Calu3 (cell line): ENCODE data around the gene RGL2. TPM values are rescaled to one million over a fixed set of nuclear protein-coding genes. Genes with fewer than 3 reads are reported as not detected.

Experiments
- BruUV-seq: library from RNA; stranded (reverse); fragments of 400-500 nt; replicated peaks from 2 replicates; lab custom pipeline; 2021; lab: Mats Ljungman, UMichigan
- CTCF ChIA-PET: fragments of 300-600 bp; sonication (Branson Sonifier 250); formaldehyde crosslinking; loops from one replicate; lab custom pipeline; 2022; ENCODE audit warnings: antibody characterized with exemption; lab: Charles Lee
- DNase-seq: peaks from one replicate; pipeline ENCODE4 v3.0.0; 2022
- H3K27ac Mint-ChIP-seq: one replicate; pipeline ENCODE4 v1.8.0; 2022; ENCODE audit warnings: mixed read lengths; ENCODE audit not compliant: unreplicated experiment
- H3K27me3 Mint-ChIP-seq: one replicate; pipeline ENCODE4 v1.8.0; 2022; ENCODE audit warnings: mixed read lengths; ENCODE audit not compliant: unreplicated experiment
- H3K36me3 Mint-ChIP-seq: one replicate; pipeline ENCODE4 v1.8.0; 2022; ENCODE audit warnings: mild to moderate bottlenecking, moderate library complexity, mixed read lengths; ENCODE audit not compliant: insufficient read depth, unreplicated experiment
- H3K4me1 Mint-ChIP-seq: one replicate; pipeline ENCODE4 v1.8.0; 2022; ENCODE audit warnings: mild to moderate bottlenecking, low read depth, mixed read lengths; ENCODE audit not compliant: unreplicated experiment
- H3K4me3 Mint-ChIP-seq: one replicate; pipeline ENCODE4 v1.8.0; 2022; ENCODE audit warnings: mild to moderate bottlenecking, low read depth, moderate library complexity, mixed read lengths; ENCODE audit not compliant: unreplicated experiment
- H3K9me3 Mint-ChIP-seq: one replicate; pipeline ENCODE4 v1.8.0; 2022; ENCODE audit warnings: low read depth, mixed read lengths; ENCODE audit not compliant: unreplicated experiment
- intact Hi-C: fragments of 100-400 bp; cut with micrococcal nuclease; formaldehyde crosslinking; loops from one replicate; pipeline ENCODE4 v1.10.0; 2022; ENCODE audit not compliant: unreplicated experiment
- total RNA-seq: library from RNA; stranded (reverse); gene quantifications from 2 replicates; pipeline ENCODE4 v1.2.3, GENCODE V29; 2022
- TF ChIP-seq, protein P1 (sequence below): fragments of 200-600 bp; IDR thresholded peaks from one replicate; pipeline ENCODE4 v1.8.0; 2022; ENCODE audit warnings: antibody characterized with exemption; ENCODE audit not compliant: unreplicated experiment

Gene RGL2
- total RNA-seq, 1 experiment from 2014 or later: 138 TPM

- intact Hi-C loops: loop anchor here (1.0 kb wide), 1 partner anchor 7 kb away; no protein-coding TSS in a partner anchor
- Mint-ChIP-seq H3K4me3 (peak overlapping the region; percentile 81), H3K4me1 (peaks cover 39% of the 10 kb centered on the region), H3K27ac (peak overlapping the region; percentile 69), H3K9me3 (no peaks in the 10 kb centered on the region), H3K27me3 (no peaks in the 10 kb centered on the region), H3K36me3 (peaks cover 70% of the 10 kb centered on the region)
- TF ChIP-seq, protein P1, sequence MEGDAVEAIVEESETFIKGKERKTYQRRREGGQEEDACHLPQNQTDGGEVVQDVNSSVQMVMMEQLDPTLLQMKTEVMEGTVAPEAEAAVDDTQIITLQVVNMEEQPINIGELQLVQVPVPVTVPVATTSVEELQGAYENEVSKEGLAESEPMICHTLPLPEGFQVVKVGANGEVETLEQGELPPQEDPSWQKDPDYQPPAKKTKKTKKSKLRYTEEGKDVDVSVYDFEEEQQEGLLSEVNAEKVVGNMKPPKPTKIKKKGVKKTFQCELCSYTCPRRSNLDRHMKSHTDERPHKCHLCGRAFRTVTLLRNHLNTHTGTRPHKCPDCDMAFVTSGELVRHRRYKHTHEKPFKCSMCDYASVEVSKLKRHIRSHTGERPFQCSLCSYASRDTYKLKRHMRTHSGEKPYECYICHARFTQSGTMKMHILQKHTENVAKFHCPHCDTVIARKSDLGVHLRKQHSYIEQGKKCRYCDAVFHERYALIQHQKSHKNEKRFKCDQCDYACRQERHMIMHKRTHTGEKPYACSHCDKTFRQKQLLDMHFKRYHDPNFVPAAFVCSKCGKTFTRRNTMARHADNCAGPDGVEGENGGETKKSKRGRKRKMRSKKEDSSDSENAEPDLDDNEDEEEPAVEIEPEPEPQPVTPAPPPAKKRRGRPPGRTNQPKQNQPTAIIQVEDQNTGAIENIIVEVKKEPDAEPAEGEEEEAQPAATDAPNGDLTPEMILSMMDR: no peak
- no peak for DNase-seq
- TSS peak; percentile 90 for BruUV-seq
- CTCF ChIA-PET: interaction anchor here (1.1 to 2.7 kb wide), 6 partner anchors 8 to 126 kb away, joined by 3 to 11 read pairs (median 10); partner anchors contain the start of genes B3GALT4, RGL2, RPS18 and VPS52
Measured at GRCh38 chr6:33289784-33290315, 8.9 kb downstream of the RGL2 start.

DNA sequence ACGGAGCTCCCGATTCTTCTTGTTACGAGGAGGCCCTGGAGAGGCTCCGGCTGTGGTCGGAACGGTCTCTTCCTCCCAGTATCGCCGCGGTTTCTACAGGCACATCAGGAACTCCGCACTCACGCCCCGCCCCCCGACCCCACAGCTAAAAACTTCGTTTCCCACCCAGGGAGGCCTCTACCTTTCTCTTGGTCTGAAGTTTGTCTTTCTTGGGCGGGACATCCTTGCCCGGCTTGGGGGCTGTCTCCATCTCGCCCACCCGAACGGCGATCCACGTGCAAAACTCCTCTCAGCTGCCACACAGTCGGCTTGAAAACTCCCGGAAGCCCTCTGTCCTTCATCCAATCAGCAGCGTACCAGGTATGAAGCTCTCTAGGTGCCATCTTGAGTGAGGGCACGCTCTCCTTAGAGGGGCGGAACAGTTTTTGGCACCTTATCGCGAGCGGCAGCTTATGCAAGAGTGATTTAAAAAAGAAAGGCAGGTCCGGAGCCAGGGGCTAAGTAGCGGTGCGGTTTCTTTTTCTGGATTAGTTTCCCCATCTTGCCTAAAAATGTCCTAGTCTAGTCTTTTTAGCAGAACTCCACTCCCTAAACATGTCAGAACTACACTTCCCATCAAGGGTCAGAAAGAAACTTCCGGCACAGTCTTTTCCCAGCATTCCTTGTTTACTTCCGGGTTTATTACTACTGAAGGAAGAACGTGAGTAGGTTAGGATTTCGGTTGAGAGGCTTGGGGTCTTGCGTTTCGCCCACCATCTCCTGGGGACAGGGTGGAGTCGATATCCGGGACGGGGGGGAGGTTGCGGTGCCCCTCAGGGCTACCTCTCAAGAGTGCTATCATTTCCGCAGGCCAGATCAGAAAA lies 9.6 kb downstream of the RGL2 start, which contains the start of the genes PFDN6 and WDR46:
Gene PFDN6, plus strand, starts transcription at position 681 of the 863 bp plus-strand sequence. CDS start 256 bp downstream, outside the sequence.
Gene WDR46, minus strand, starts transcription at position 319 of the 863 bp plus-strand sequence. Its CDS starts 69 bp downstream, at position 250.
- BruUV-seq: no TSS peak
- H3K4me1 Mint-ChIP-seq: peaks cover 39% of the 10 kb centered on the region
- no peaks in the 10 kb centered on the region for H3K9me3 Mint-ChIP-seq
- H3K36me3 Mint-ChIP-seq: peaks cover 72% of the 10 kb centered on the region
- peak; percentile 82 for DNase-seq
- peak within 1 kb of the TSS; percentile 81 for H3K4me3 Mint-ChIP-seq
- no peaks in the 10 kb centered on the region for H3K27me3 Mint-ChIP-seq
- intact Hi-C loops: loop anchor here (1.0 kb wide), 1 partner anchor 8 kb away; no protein-coding TSS in a partner anchor
- TF ChIP-seq, protein P1: no peak
- peak within 1 kb of the TSS; percentile 69 for H3K27ac Mint-ChIP-seq
- CTCF ChIA-PET: interaction anchor here (0.5 to 2.7 kb wide), 13 partner anchors 9 to 296 kb away, joined by 3 to 14 read pairs (median 5); partner anchors contain the start of genes B3GALT4, RGL2, RPS18 and VPS52

- H3K36me3 Mint-ChIP-seq: peaks cover 76% of the 10 kb centered on the region
- no peak for DNase-seq
- no peaks in the 10 kb centered on the region for H3K9me3 Mint-ChIP-seq
- intact Hi-C loops: no loop called here
- TF ChIP-seq, protein P1: no peak
- peaks cover 39% of the 10 kb centered on the region for H3K4me1 Mint-ChIP-seq
- CTCF ChIA-PET: interaction anchor here (0.6 to 2.7 kb wide), 9 partner anchors 9 to 1840 kb away, joined by 3 to 11 read pairs (median 9); partner anchors contain the start of genes B3GALT4, RGL2 and ZBTB22
- peak overlapping the region; percentile 69 for H3K27ac Mint-ChIP-seq
- no peaks in the 10 kb centered on the region for H3K27me3 Mint-ChIP-seq
- H3K4me3 Mint-ChIP-seq: peak overlapping the region; percentile 81
- TSS peak; percentile 70 for BruUV-seq
Measured at GRCh38 chr6:33288141-33288920, 10.4 kb downstream of the RGL2 start.
